WTC11 (cell line): Measurements from ENCODE around the gene TCF7L2.

Experiments
- ARID4B ChIP-seq: sonication (generic); formaldehyde crosslinking; IDR thresholded peaks from 2 replicates; pipeline ENCODE4 v1.8.0; 2023; ENCODE audit warnings: missing genetic modification reagents, mild to moderate bottlenecking, borderline replicate concordance
- ATF2 ChIP-seq: sonication (generic); formaldehyde crosslinking; IDR thresholded peaks from 2 replicates; pipeline ENCODE4 v1.8.1; 2022; ENCODE audit warnings: low read depth, missing genetic modification reagents, borderline replicate concordance
- CTCF ChIP-seq: fragments of 200-600 bp; IDR thresholded peaks from 2 replicates; pipeline ENCODE4 v1.8.0; 2022; ENCODE audit warnings: antibody characterized with exemption
- ELF4 ChIP-seq: sonication (generic); formaldehyde crosslinking; IDR thresholded peaks from 2 replicates; pipeline ENCODE4 v1.8.1; 2022; ENCODE audit warnings: low read depth, mild to moderate bottlenecking, moderate library complexity, missing genetic modification reagents
- ETV6 ChIP-seq: sonication (generic); formaldehyde crosslinking; IDR thresholded peaks from 2 replicates; pipeline ENCODE4 v1.8.1; 2022; ENCODE audit warnings: mild to moderate bottlenecking, missing genetic modification reagents
- GABPB1 ChIP-seq: sonication (generic); formaldehyde crosslinking; IDR thresholded peaks from 2 replicates; pipeline ENCODE4 v1.8.1; 2023; ENCODE audit warnings: mild to moderate bottlenecking, missing genetic modification reagents
- NFATC4 ChIP-seq: fragments of 250-450 bp; sonication (Bioruptor Pico); IDR thresholded peaks from 2 replicates; pipeline ENCODE4 v1.9.0; 2021; ENCODE audit warnings: mild to moderate bottlenecking
- NR1H2 ChIP-seq: sonication (generic); formaldehyde crosslinking; IDR thresholded peaks from 2 replicates; pipeline ENCODE4 v1.9.0; 2021; ENCODE audit warnings: mild to moderate bottlenecking, moderate library complexity, missing genetic modification reagents
- NR2C2 ChIP-seq: sonication (generic); formaldehyde crosslinking; IDR thresholded peaks from 2 replicates; pipeline ENCODE4 v1.8.0; 2022; ENCODE audit warnings: mild to moderate bottlenecking, missing genetic modification reagents
- ZNF512 ChIP-seq: sonication (generic); formaldehyde crosslinking; IDR thresholded peaks from 2 replicates; pipeline ENCODE4 v1.8.1; 2022; ENCODE audit warnings: missing genetic modification reagents, borderline replicate concordance
- ZNF532 ChIP-seq: fragments of 250-450 bp; sonication (Bioruptor Pico); IDR thresholded peaks from 2 replicates; pipeline ENCODE4 v1.9.0; 2021; ENCODE audit warnings: mild to moderate bottlenecking, borderline replicate concordance
- ZSCAN18 ChIP-seq: fragments of 250-450 bp; sonication (Bioruptor Pico); IDR thresholded peaks from 2 replicates; pipeline ENCODE4 v2.1.2; 2022; ENCODE audit warnings: mild to moderate bottlenecking, moderate library complexity

- TF ChIP-seq ARID4B (CRISPR knock-in tag) (no peak), NR2C2 (no peak), ATF2 (CRISPR knock-in tag) (no peak), ZNF532 (no peak), CTCF (no peak), ZNF512 (no peak), NFATC4 (no peak), ELF4 (CRISPR knock-in tag) (no peak), ETV6 (CRISPR knock-in tag) (no peak), ZSCAN18 (CRISPR knock-in tag) (no peak), NR1H2 (CRISPR knock-in tag) (no peak), GABPB1 (CRISPR knock-in tag) (no peak)
These were observed 226.0 kb downstream of the TCF7L2 start for GRCh38 chr10:113175756-113176651.
